Measurements from ENCODE around the gene COL7A1. TPM values are rescaled to one million over a fixed set of nuclear protein-coding genes. Genes with fewer than 3 reads are reported as not detected.

The COL7A1 gene
- total and polyA plus RNA-seq, 2 of the 8 experiments (the other 6 are each of a cell fraction or from before 2014, with no cell fraction given) = 10.7 to 13.9 TPM

GRCh38 chr3:48612309-48612708 lies 17.2 kb upstream of the COL7A1 start (continued):
- no peak for TF ChIP-seq POU5F1 (IDR thresholded peaks at IDR 0.05; ENCODE audit: low read depth, low read length)
- TF ChIP-seq BACH1 (IDR thresholded peaks at IDR 0.05; ENCODE audit: low read length) = no peak

All from H1 (cell line).